ENCODE data around the gene AUTS2.
A peak's percentile ranks its signal among the peaks of the same experiment; 100 is the strongest.

The AUTS2 gene

GRCh38 chr7:69994886-69995542 lies 396.7 kb downstream of the AUTS2 start:
- no peak for TF ChIP-seq ZNF274 (IDR thresholded peaks at IDR 0.05; ENCODE audit: low read depth, low read length)

GRCh38 chr7:69996121-69996520 lies 397.8 kb downstream of the AUTS2 start:
- H3K4me3 ChIP-seq (ENCODE audit: low read length): no peak overlapping the region
- no peak for TF ChIP-seq ZNF274 (IDR thresholded peaks at IDR 0.05; ENCODE audit: low read depth, low read length)

More at GRCh38 chr7:69994886-69995542, 396.7 kb downstream of the AUTS2 start:
- H3K4me3 ChIP-seq (ENCODE audit: low read length): no peak overlapping the region

- TF ChIP-seq ZNF274 (IDR thresholded peaks at IDR 0.05; ENCODE audit: low read depth, low read length): no peak
- no peak overlapping the region for H3K4me3 ChIP-seq (ENCODE audit: low read length)
These were observed 402.6 kb downstream of the AUTS2 start for GRCh38 chr7:70000737-70001348.

GRCh38 chr7:70005480-70005879 lies 407.2 kb downstream of the AUTS2 start:
- TF ChIP-seq ZNF274 (IDR thresholded peaks at IDR 0.05; ENCODE audit: low read depth, low read length): no peak
- H3K4me3 ChIP-seq (ENCODE audit: low read length): no peak overlapping the region; the same call in 1 of the 2 replicates

GRCh38 chr7:70005891-70006260 lies 407.6 kb downstream of the AUTS2 start:
- TF ChIP-seq ZNF274 (IDR thresholded peaks at IDR 0.05; ENCODE audit: low read depth, low read length): no peak
- H3K4me3 ChIP-seq (ENCODE audit: low read length): peak overlapping the region; percentile 56; the same call in 1 of the 2 replicates

- TF ChIP-seq ZNF274 (IDR thresholded peaks at IDR 0.05; ENCODE audit: low read depth, low read length): no peak
- peak overlapping the region; percentile 56; the same call in 1 of the 2 replicates for H3K4me3 ChIP-seq (ENCODE audit: low read length)
These were observed 408.1 kb downstream of the AUTS2 start for GRCh38 chr7:70006261-70006920.

- H3K4me3 ChIP-seq (ENCODE audit: low read length): no peak overlapping the region
- TF ChIP-seq ZNF274 (IDR thresholded peaks at IDR 0.05; ENCODE audit: low read depth, low read length): no peak
These were observed 410.2 kb downstream of the AUTS2 start for GRCh38 chr7:70008466-70008865.

- H3K4me3 ChIP-seq (ENCODE audit: low read length): no peak overlapping the region
- no peak for TF ChIP-seq ZNF274 (IDR thresholded peaks at IDR 0.05; ENCODE audit: low read depth, low read length)
These were observed 416.4 kb downstream of the AUTS2 start for GRCh38 chr7:70014472-70015177.

GRCh38 chr7:70015353-70015752 lies 417.1 kb downstream of the AUTS2 start:
- no peak for TF ChIP-seq ZNF274 (IDR thresholded peaks at IDR 0.05; ENCODE audit: low read depth, low read length)

GRCh38 chr7:70016044-70016770 lies 417.9 kb downstream of the AUTS2 start:
- TF ChIP-seq ZNF274 (IDR thresholded peaks at IDR 0.05; ENCODE audit: low read depth, low read length): no peak

More at GRCh38 chr7:70015353-70015752, 417.1 kb downstream of the AUTS2 start:
- no peak overlapping the region for H3K4me3 ChIP-seq (ENCODE audit: low read length)

GRCh38 chr7:70017357-70017756 lies 419.1 kb downstream of the AUTS2 start:
- TF ChIP-seq ZNF274 (IDR thresholded peaks at IDR 0.05; ENCODE audit: low read depth, low read length): no peak

More at GRCh38 chr7:70016044-70016770, 417.9 kb downstream of the AUTS2 start:
- no peak overlapping the region for H3K4me3 ChIP-seq (ENCODE audit: low read length)

GRCh38 chr7:70018700-70019099 lies 420.4 kb downstream of the AUTS2 start:
- no peak for TF ChIP-seq ZNF274 (IDR thresholded peaks at IDR 0.05; ENCODE audit: low read depth, low read length)

More at GRCh38 chr7:70017357-70017756, 419.1 kb downstream of the AUTS2 start:
- no peak overlapping the region for H3K4me3 ChIP-seq (ENCODE audit: low read length)

GRCh38 chr7:70027867-70028266 lies 429.6 kb downstream of the AUTS2 start:
- TF ChIP-seq ZNF274 (IDR thresholded peaks at IDR 0.05; ENCODE audit: low read depth, low read length): no peak
- H3K4me3 ChIP-seq (ENCODE audit: low read length): no peak overlapping the region; the same call in 1 of the 2 replicates

More at GRCh38 chr7:70018700-70019099, 420.4 kb downstream of the AUTS2 start:
- no peak overlapping the region for H3K4me3 ChIP-seq (ENCODE audit: low read length)

Data from GM08714 (cell line).